T-helper 2 cell treated with Interferon-gamma antibody and Interleukin-4, amounts not matched to agents 100 ng/mL and 5 ng/mL, for 36 hours (primary cell): ENCODE data around the gene CCNYL1. TPM values are rescaled to one million over a fixed set of nuclear protein-coding genes. Genes with fewer than 3 reads are reported as not detected.
"Not testable (repeated sequence)": the region's sequence is repeated elsewhere in the genome, so short reads cannot be mapped to it uniquely, and the experiment has no call there.

Source experiments
- intact Hi-C: fragments of 100-400 bp; cut with micrococcal nuclease; formaldehyde crosslinking; loops from one replicate; pipeline ENCODE4 v1.15.1; 2023
- total RNA-seq: library from RNA; stranded (reverse); gene quantifications from 2 replicates; pipeline ENCODE4 v1.2.3, GENCODE V29; 2022

CCNYL1 gene
- total RNA-seq, 1 donor from 2014 or later: 7.4 TPM

- intact Hi-C loops: not testable (repeated sequence)
Measured at GRCh38 chr2:207696911-207697310, 14.5 kb upstream of the CCNYL1 start.

- intact Hi-C loops: no loop called here
Measured at GRCh38 chr2:207697411-207697810, 14.0 kb upstream of the CCNYL1 start.

DNA sequence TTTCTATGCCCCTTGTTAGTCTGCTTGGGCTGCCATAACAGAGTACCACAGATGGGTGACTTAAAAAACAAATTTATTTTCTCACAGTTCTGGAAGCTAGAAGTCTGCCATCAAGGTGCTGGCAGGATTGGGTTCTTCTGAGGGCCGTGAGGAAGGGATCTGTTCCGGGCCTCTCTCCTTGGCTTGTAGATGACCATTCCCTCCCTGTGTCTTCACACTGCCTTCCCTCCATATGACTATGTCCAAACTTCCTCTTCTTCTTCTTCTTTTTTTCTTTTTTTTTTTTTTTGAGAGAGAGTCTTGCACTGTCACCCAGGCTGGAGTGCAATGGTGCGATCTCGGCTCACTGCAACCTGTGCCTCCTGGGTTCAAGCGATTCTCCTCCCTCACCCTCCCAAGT, 13.1 kb upstream of the CCNYL1 start:
- intact Hi-C loops: no loop called here

DNA sequence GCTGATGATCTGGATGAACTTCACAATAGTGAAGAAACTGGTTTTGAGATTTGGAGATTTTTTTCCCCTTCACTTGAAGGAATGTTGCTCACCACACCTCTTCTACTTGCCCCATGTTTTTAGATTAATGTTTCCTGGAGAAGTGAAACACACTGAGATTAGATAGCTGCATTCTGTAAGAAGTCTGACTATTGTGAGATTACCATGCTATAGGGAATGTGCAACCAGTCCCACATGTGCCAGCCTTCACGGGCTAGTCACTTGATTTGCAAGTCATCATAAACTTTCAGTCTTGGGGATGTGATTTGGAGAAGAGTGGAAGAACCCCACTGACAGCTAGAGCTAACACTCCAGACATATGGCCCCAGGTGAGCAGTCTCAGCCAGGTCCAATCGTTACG, 7.4 kb upstream of the CCNYL1 start:
- intact Hi-C loops: no loop called here

GRCh38 chr2:207704671-207705070, 6.8 kb upstream of the CCNYL1 start:
- intact Hi-C loops: no loop called here

GRCh38 chr2:207706936-207707860, 4.2 kb upstream of the CCNYL1 start:
- intact Hi-C loops: no loop called here

GRCh38 chr2:207711750-207712530, 500 bp downstream of the CCNYL1 start:
- intact Hi-C loops: loop anchor here (1.0 to 10.0 kb wide), 10 partner anchors 57 to 1555 kb away; partner anchors contain the start of genes CREB1, EEF1B2, FASTKD2 and FZD5

GRCh38 chr2:207716056-207716455, 4.6 kb downstream of the CCNYL1 start:
- intact Hi-C loops: loop anchor here (10.0 kb wide), 1 partner anchor 1441 kb away; the partner anchor contains the start of gene ZDBF2

GRCh38 chr2:207718521-207718920, 7.1 kb downstream of the CCNYL1 start:
- intact Hi-C loops: loop anchor here (10.0 kb wide), 1 partner anchor 1444 kb away; the partner anchor contains the start of gene ZDBF2

- intact Hi-C loops: loop anchor here (10.0 kb wide), 1 partner anchor 1444 kb away; the partner anchor contains the start of gene ZDBF2
Measured at GRCh38 chr2:207719008-207719407, 7.6 kb downstream of the CCNYL1 start.

- intact Hi-C loops: loop anchor here (10.0 kb wide), 1 partner anchor 1445 kb away; the partner anchor contains the start of gene ZDBF2
Measured at GRCh38 chr2:207719655-207720054, 8.2 kb downstream of the CCNYL1 start.

DNA sequence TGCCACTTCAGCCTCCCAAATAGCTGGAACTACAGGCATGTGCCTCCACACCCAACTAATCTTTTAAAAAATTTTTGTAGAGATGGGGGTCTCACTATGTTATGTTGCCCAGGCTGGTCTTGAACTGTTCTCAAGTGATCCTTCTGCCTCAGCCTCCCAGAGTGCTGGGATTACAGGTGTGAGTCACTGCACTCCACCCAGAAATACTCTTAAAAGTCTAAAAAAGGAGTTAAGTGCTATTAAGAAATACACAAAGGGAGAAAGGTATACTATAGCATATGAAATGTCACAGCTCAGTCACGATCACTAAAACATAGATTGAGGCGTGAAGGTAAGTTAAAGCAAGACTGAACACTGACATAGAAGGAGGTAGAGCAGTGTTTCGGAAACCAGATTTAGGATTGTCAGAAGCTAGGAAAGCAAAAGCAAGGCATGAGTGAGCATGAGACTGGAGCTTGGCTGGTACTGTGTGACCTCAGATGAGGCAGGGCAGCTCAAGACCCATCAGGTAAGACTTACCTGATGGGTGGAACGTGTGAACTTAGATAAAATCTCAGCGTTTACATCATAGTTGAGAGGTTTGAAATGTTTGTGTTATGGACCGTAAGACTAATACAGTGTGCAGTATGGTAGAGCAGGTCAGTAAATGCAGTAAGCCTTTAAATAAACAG, 9.2 kb downstream of the CCNYL1 start:
- intact Hi-C loops: no loop called here

DNA sequence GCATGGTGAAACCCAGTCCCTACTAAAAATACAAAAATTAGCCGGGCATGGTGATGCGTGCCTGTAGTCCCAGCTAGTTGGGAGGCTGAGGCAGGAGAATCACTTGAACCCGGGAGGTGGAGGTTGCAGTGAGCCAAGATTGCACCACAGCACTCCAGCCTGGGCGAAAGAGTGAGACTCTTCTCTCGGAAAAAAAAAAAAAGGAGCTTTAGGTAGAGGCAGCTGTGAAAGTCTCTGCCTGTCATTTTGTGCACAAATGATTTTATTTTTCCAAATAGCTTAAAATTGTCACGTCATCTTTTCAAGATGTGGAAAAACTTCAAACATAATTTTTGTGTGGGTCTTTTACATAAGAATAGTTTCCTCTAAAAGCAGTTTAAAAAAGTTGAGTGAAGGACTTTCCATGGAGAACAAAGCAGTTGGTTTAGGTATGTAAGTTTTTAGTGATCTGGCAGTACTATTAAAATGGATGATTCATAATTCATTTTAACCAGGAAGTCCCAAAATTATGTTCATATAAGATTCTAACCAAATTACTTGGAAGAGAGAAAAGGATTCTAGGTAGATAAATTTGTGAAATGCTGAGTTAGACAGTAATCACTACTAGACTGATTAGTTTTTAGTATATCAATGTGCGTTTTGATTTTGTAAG, 11.5 kb downstream of the CCNYL1 start:
- intact Hi-C loops: no loop called here

DNA sequence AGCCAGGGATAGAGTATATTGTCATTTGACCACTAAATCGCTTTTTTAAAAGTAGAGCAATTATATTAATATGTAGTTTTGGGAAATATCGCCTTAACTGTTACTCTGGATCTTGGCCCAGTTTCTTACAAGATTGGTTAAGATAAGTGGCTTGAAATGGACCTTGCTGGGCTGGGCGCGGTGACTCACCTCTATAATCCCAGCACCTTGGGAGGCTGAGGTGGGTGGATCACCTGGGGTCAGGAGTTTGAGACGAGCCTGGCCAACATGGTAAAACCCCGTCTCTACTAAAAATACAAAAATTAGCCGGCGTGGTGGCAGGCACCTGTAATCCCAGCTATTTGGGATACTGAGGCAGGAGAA, 12.0 kb downstream of the CCNYL1 start:
- intact Hi-C loops: not testable (repeated sequence)

DNA sequence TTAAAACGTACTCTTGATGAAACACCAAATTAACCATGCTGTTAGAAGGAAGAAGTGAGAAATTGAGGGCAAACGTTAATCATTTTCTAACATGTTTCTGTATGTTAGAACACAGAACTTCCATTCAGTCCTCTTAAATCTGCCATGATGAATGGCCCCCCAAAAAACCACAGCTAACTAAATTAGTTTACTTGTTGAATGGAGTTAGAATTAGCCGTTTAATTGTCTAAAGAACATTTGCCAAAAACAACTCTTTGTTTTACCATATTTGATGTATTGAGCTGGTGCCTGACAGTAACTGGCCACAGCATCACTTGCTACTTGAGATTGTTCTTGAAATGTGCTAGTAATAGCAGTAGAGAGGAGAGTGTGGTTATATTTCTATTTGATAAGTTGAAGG, 12.7 kb downstream of the CCNYL1 start:
- intact Hi-C loops: no loop called here

DNA sequence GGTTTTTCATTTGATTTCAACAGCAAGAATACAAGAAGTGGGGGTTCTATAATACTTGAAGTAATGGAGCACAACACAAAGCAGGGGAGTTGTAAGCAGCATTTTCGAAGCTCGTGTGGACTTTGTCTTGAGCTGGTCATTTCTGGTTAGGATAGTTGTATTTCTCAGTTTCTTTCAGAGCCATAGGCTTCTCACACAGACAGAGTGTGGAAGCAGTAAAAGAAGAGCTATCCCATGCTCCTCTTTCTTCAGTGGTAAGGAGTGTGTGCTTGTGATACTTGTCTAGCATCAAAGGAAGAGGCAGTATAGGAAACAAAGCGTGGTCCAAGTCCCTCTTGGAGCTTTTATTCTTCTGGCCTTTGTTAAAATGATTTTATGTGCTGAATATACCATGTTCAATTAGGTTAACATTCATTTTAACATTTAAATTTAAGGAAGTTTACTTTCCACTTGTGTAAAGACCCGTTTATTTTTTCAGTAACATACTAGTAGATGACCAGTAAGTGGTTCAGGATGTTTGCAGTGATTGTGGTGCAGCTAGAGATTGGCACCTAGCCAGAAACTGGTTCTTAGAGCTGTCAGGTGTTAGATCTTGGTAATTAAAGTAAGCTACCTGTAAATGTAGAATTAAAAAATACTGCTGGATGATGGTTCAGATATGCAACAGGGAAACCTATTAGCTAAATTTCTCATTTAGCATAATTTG, 14.6 kb downstream of the CCNYL1 start:
- intact Hi-C loops: no loop called here

DNA sequence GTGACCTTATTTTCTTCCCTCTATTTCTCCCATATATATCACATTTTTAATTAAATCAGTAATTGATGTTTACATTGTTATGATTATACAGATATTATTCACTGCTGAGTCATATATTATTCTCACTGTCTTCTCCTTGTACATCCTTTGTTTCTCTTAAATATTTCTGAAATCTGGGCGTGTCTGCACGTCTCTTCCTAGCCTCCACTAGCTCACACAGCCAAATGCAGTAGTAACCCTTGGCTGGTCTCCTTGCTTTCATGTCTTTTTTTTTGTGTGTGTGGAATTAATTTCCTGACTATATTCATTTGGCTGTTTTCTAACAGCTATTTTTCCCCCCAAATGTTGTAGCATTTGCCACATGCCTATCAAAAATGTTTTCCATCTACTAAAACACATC, 15.8 kb downstream of the CCNYL1 start:
- intact Hi-C loops: no loop called here

DNA sequence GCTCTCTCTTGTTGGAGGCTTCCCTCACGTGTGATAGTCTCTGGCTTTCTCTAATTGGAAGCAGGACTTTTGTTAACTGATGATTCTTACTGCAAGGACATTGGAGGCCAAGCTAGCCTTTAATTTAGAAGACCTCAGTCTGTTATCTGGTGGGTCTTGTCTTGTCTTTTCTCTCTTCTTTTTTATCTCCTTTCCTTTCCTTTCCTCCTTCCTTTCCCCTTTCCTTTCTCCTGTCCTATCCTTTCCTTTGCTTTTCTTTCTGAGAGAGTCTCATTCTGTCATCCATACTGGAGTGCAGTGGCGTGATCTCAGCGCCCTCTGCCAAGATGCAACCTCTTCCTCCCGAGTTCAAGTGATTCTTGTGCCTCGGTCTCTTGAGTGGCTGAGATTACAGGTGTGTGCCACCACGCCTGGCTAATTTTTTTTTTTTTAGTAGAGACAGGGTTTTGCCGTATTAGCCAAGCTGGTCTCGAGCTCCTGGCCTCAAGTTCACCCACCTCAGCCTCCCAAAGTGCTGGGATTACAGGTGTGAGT, 18.1 kb downstream of the CCNYL1 start:
- intact Hi-C loops: no loop called here

DNA sequence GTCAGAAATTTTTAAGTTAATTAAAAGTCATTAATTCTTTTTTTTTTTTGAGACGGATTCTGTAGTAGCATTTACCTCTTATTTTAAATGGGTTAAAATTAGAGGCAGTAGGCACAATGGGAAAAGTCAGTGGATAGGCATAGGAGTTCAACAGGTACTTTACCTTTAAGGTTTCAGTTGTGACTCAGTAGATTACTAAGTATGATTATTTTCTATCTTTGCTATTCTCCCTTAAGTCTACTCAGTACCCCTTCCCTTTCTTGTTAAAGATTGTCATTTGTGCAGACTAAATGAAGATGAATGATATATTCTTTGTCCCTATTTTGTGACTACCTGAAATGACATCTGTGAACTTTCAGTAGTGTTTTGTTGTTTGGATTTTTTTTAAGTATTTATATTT, 19.7 kb downstream of the CCNYL1 start:
- intact Hi-C loops: no loop called here
